Measurements from ENCODE around the gene LOXL1. TPM values are rescaled to one million over a fixed set of nuclear protein-coding genes. Genes with fewer than 3 reads are reported as not detected.

LOXL1 gene
- total and polyA plus RNA-seq, 2 experiments from 2014 or later: 44.5 to 136 TPM

DNA sequence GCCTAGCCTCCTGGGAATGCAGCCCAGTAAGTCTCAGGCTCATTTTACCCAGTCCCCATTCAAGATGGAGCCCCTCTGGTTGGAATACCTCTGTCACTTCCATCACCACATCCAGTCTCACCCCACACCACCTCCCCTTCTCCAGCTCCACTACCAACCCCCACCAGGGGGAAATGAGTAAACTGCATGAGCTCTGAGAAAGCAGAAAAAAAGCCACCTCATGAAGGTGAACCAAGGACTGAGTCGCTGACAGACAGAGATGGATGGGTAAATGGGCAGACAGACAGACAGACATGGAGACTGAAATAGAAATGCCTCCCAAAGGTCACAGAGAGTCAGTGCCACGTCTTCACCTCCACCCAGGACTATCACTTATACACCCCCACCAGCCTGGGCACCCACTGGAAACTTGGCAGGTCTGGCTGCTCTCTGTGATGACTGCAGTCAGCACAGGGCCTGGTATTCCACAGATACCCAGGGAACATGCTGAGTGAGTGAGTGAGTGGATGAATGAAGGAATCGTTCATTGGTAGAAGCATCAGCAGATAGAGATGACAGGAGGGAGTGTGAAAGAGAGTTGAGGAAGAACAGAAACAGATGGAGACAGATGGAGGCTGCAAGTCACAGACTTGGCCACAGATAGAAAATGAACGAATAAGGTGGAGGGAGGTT, 4.9 kb upstream of the LOXL1 start:
- Histone ChIP-seq H3K27me3 (no peaks in the 10 kb centered on the region), H3K36me3 (replicated peaks; ENCODE audit: insufficient read depth, low read depth) (no peaks in the 10 kb centered on the region), H4K20me1 (ENCODE audit: insufficient read depth, poor library complexity, severe bottlenecking) (no peaks in the 10 kb centered on the region), H2AFZ (no peak overlapping the region), H3K27ac (peak overlapping the region; percentile 88), H3K4me3 (no peak overlapping the region), H3K9me3 (ENCODE audit: low read depth) (no peaks in the 10 kb centered on the region), H3K9me2 (replicated peaks; ENCODE audit: insufficient read depth) (no peaks in the 10 kb centered on the region), H3K79me2 (no peaks in the 10 kb centered on the region), H3K4me2 (no peak overlapping the region), H3K4me1 (ENCODE audit: insufficient read depth) (peaks cover 43% of the 10 kb centered on the region)
- no peak for TF ChIP-seq CTCF (IDR thresholded peaks at IDR 0.05; ENCODE audit: poor library complexity)
- TF ChIP-seq EZH2phosphoT487 (IDR thresholded peaks at IDR 0.05; ENCODE audit: low read depth, severe bottlenecking, unreplicated experiment): no peak
- TF ChIP-seq EZH2 (IDR thresholded peaks at IDR 0.05; ENCODE audit: borderline replicate concordance): no peak
- 66% methylated on average over 4 of the region's 4 CpGs for WGBS (ENCODE audit: low lambda C conversion rate, missing lambda C conversion rate)
- no peak for DNase-seq (ENCODE audit: low spot score)

DNA sequence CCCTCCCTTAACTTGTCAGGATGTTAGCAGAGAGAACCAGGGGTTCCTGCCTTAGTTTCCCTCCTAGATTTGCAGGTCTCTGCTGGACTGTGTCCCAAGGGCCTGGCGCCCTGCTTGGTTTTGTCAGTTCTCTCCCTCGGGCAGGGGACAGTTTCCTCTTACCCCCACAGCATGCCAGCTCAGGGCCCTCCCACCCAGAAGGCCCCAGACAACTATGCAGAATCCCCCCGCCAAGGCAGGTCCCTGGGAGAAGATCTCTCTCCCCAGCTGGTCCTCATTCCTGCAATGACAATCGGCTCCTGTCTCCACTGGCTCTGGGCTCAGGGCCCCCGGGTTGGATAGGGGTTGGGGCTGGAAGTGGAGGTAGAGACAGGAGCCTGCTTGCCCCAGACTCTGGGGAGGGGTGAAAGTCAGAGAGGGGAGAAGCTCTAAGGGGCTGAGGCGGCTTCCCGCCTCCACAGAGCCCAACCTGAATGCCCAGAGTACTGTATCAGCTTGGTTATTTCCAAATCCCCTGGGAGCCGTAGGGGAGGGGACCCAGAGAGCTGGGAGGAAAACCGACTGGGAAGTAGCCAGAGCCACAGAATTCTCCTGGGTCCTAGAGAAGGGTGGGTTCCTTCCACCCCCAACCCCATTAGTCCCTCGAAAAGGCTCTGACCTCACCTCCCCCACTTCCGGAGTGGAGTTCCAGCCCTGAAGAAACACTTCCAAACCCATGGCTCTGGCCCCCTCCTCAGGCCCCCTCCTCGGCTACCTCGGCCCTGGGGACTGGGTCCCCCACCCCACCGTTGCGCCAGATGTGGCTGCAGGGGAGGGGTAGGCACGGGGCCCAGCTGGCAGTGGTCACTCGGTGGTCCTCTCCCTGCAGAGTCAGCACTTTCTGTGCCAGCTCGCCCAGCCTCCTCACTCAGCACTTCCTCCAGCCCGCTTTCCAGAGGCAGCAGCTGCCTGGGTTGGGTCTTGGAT, 3.8 kb upstream of the LOXL1 start:
- WGBS (ENCODE audit: low lambda C conversion rate, missing lambda C conversion rate): 40% methylated on average over 18 of the region's 19 CpGs
- H3K4me1 ChIP-seq (ENCODE audit: insufficient read depth): peaks cover 46% of the 10 kb centered on the region
- no peaks in the 10 kb centered on the region for H3K9me2 ChIP-seq (replicated peaks; ENCODE audit: insufficient read depth)
- H3K4me2 ChIP-seq: peak overlapping the region; percentile 69
- H3K36me3 ChIP-seq (replicated peaks; ENCODE audit: insufficient read depth, low read depth): no peaks in the 10 kb centered on the region
- H4K20me1 ChIP-seq (ENCODE audit: insufficient read depth, poor library complexity, severe bottlenecking): no peaks in the 10 kb centered on the region
- H2AFZ ChIP-seq: peak overlapping the region; percentile 19
- TF ChIP-seq CTCF (IDR thresholded peaks at IDR 0.05; ENCODE audit: poor library complexity) (no peak), EZH2 (IDR thresholded peaks at IDR 0.05; ENCODE audit: borderline replicate concordance) (no peak), EZH2phosphoT487 (IDR thresholded peaks at IDR 0.05; ENCODE audit: low read depth, severe bottlenecking, unreplicated experiment) (no peak)
- no peaks in the 10 kb centered on the region for H3K9me3 ChIP-seq (ENCODE audit: low read depth)
- no peaks in the 10 kb centered on the region for H3K79me2 ChIP-seq
- peak; percentile 75 for DNase-seq (ENCODE audit: low spot score)
- H3K4me3 ChIP-seq: no peak overlapping the region
- H3K27ac ChIP-seq: peak overlapping the region; percentile 88
- H3K27me3 ChIP-seq: no peaks in the 10 kb centered on the region

GRCh38 chr15:73923156-73923487, 3.1 kb upstream of the LOXL1 start:
- Histone ChIP-seq H3K79me2 (peaks cover 3% of the 10 kb centered on the region), H3K9me2 (replicated peaks; ENCODE audit: insufficient read depth) (no peaks in the 10 kb centered on the region), H3K9me3 (ENCODE audit: low read depth) (no peaks in the 10 kb centered on the region), H4K20me1 (ENCODE audit: insufficient read depth, poor library complexity, severe bottlenecking) (no peaks in the 10 kb centered on the region), H3K27me3 (no peaks in the 10 kb centered on the region), H3K36me3 (replicated peaks; ENCODE audit: insufficient read depth, low read depth) (no peaks in the 10 kb centered on the region), H3K27ac (peak overlapping the region; percentile 88), H3K4me3 (no peak overlapping the region), H3K4me1 (ENCODE audit: insufficient read depth) (peaks cover 50% of the 10 kb centered on the region), H3K4me2 (peak overlapping the region; percentile 69), H2AFZ (no peak overlapping the region)
- DNase-seq (ENCODE audit: low spot score): no peak
- TF ChIP-seq EZH2 (IDR thresholded peaks at IDR 0.05; ENCODE audit: borderline replicate concordance) (no peak), CTCF (IDR thresholded peaks at IDR 0.05; ENCODE audit: poor library complexity) (no peak), EZH2phosphoT487 (IDR thresholded peaks at IDR 0.05; ENCODE audit: low read depth, severe bottlenecking, unreplicated experiment) (no peak)
- 47% methylated on average over 7 of the region's 7 CpGs for WGBS (ENCODE audit: low lambda C conversion rate, missing lambda C conversion rate)

All from hepatocyte (in vitro differentiated cells).